AG04449 (cell line): ENCODE data around the gene GPC3.

Experiments used
- CTCF ChIA-PET: fragments of 350-600 bp; formaldehyde crosslinking; extraction: SDS; loops from one replicate; lab custom pipeline; 2021; ENCODE audit warnings: antibody characterized with exemption; lab: Yijun Ruan, JAX
- POLR2A ChIA-PET: fragments of 400-600, 350-600 bp; formaldehyde crosslinking; extraction: SDS; loops from one replicate; lab custom pipeline; 2020; ENCODE audit warnings: antibody characterized with exemption, inconsistent platforms; lab: Yijun Ruan, JAX
- DNase-seq: peaks from one replicate; pipeline ENCODE4 v3.0.0-alpha.2; 2010; ENCODE audit warnings: low read depth, low spot score
- H3K4me3 ChIP-seq: 2 replicates; pipeline ENCODE4 v1.5.1; 2011; ENCODE audit warnings: low read depth, mild to moderate bottlenecking, control low read depth, low read length
- CTCF ChIP-seq: IDR thresholded peaks from one replicate; pipeline ENCODE4 v1.5.1; 2011; ENCODE audit warnings: mild to moderate bottlenecking, moderate library complexity, low read length, control low read depth, inconsistent platforms; ENCODE audit not compliant: insufficient read depth; ENCODE audit errors: missing control alignments

The GPC3 gene

GRCh38 chrX:133796282-133796681, 189.1 kb downstream of the GPC3 start:
- no peak for TF ChIP-seq CTCF
- ChIA-PET POLR2A (no interaction called here), CTCF (no interaction called here)
- H3K4me3 ChIP-seq, result no peak overlapping the region
- no peak for DNase-seq

GRCh38 chrX:133794126-133794525, 191.3 kb downstream of the GPC3 start:
- ChIA-PET POLR2A (no interaction called here), CTCF (interaction anchor here (0.8 to 1.6 kb wide), 6 partner anchors 42 to 602 kb away, joined by 3 to 5 read pairs (median 3); no protein-coding TSS in a partner anchor)
- no peak overlapping the region for H3K4me3 ChIP-seq
- no peak for TF ChIP-seq CTCF
- DNase-seq, result no peak

GRCh38 chrX:133793626-133794025, 191.8 kb downstream of the GPC3 start:
- TF ChIP-seq CTCF, result no peak
- no peak for DNase-seq
- ChIA-PET POLR2A (no interaction called here), CTCF (interaction anchor here (0.8 to 2.6 kb wide), 8 partner anchors 10 to 603 kb away, joined by 3 to 13 read pairs (median 4); no protein-coding TSS in a partner anchor)
- H3K4me3 ChIP-seq, result no peak overlapping the region

GRCh38 chrX:133792198-133792953, 193.0 kb downstream of the GPC3 start:
- CTCF ChIA-PET, result interaction anchor here (0.7 to 2.6 kb wide), 16 partner anchors 9 to 604 kb away, joined by 3 to 13 read pairs (median 6); no protein-coding TSS in a partner anchor
- POLR2A ChIA-PET, result no interaction called here
- TF ChIP-seq CTCF, result peak; percentile 96
- H3K4me3 ChIP-seq, result peak overlapping the region; percentile 23; the same call in 1 of the 2 replicates
- no peak for DNase-seq

GRCh38 chrX:133789829-133790228, 195.6 kb downstream of the GPC3 start:
- DNase-seq, result no peak
- CTCF ChIA-PET, result interaction anchor here (1.0 kb wide), 1 partner anchor 607 kb away, joined by 4 read pairs; no protein-coding TSS in a partner anchor
- POLR2A ChIA-PET, result no interaction called here
- H3K4me3 ChIP-seq, result no peak overlapping the region
- no peak for TF ChIP-seq CTCF

GRCh38 chrX:133786382-133786781, 199.0 kb downstream of the GPC3 start:
- no peak for DNase-seq
- ChIA-PET CTCF (no interaction called here), POLR2A (no interaction called here)
- TF ChIP-seq CTCF, result no peak
- no peak overlapping the region for H3K4me3 ChIP-seq
